Stomach (tissue), 9 donors: ENCODE data around the gene RNFT2. TPM values are rescaled to one million over a fixed set of nuclear protein-coding genes. Genes with fewer than 3 reads are reported as not detected.

Experiments
- DNase-seq, 2 donors: peaks; one replicate each; pipeline versions ENCODE4 v3.0.0 to v3.0.0-alpha.2; 2013 to 2019
- H3K27ac ChIP-seq, 5 donors: fragments of 200-600 bp in 4 of 5; sonication (generic) in 4 of 5; one replicate each; pipeline ENCODE4 v1.5.1; 2013 to 2019; ENCODE audit warnings: mild to moderate bottlenecking in 1 of 5, moderate library complexity in 1 of 5
- H3K27me3 ChIP-seq, 3 donors: fragments of 200-600 bp; sonication (generic); one replicate each; pipeline ENCODE4 v1.5.1; 2017 to 2019; ENCODE audit warnings: mixed run types in 1 of 3
- H3K36me3 ChIP-seq, 4 donors: fragments of 200-600 bp; sonication (generic); 1 replicate in 3 of 4; 2 replicates in 1 of 4; pipeline ENCODE4 v1.5.1; 2016 to 2019
- H3K4me1 ChIP-seq, 4 donors: fragments of 200-600 bp; sonication (generic); one replicate each; pipeline ENCODE4 v1.5.1; 2016 to 2019
- H3K4me3 ChIP-seq, 4 donors: fragments of 200-600 bp; sonication (generic) in 3 of 4; one replicate each; pipeline ENCODE4 v1.5.1; 2016 to 2019; ENCODE audit warnings: mild to moderate bottlenecking in 1 of 4
- H3K9me3 ChIP-seq, 4 donors: fragments of 200-600 bp; sonication (generic); one replicate each; pipeline ENCODE4 v1.5.1; 2016 to 2019
- EP300 ChIP-seq: sonication (generic); formaldehyde crosslinking; IDR thresholded peaks from one replicate; pipeline ENCODE4 v1.6.1; 2017; ENCODE audit warnings: antibody characterized with exemption
- POLR2A ChIP-seq, 4 donors: fragments of 450-650 bp; IDR thresholded peaks; one replicate each; pipeline ENCODE4 v1.6.1; 2016; ENCODE audit warnings: antibody characterized with exemption in 4 of 4, control low read depth in 2 of 4, mild to moderate bottlenecking in 1 of 4, moderate library complexity in 1 of 4
- POLR2AphosphoS5 ChIP-seq, 3 donors: sonication (generic); formaldehyde crosslinking; IDR thresholded peaks; one replicate each; pipeline ENCODE4 v1.6.1; 2016; ENCODE audit warnings: antibody characterized with exemption in 3 of 3
- WGBS, 5 donors: extraction: QIAGEN DNeasy Blood & Tissue Kit in 3 of 5; methylation state at CpG; one replicate each; pipeline versions ENCODE4 v1.1.5 to v1.1.7; 2013 to 2018; 5-methylcytosine and 5-hydroxymethylcytosine counted together
- intact Hi-C: fragments of 100-400 bp; cut with DNase I; formaldehyde crosslinking; loops from one replicate; pipeline ENCODE4 v1.15.1; 2023; ENCODE audit warnings: low total_unique reads
- polyA plus RNA-seq, 3 donors: library from polyadenylated mRNA; stranded (reverse); fragments of 200-250 nt; gene quantifications; one replicate each; pipeline ENCODE4 v1.2.3, GENCODE V29; 2013
- total RNA-seq, 5 donors: library from RNA; depleted of rRNA; stranded (reverse); fragments of >200 nt; gene quantifications; one replicate each; pipeline versions ENCODE4 v1.1.0 to v1.2.3, GENCODE V29; 2014 to 2016
- TF ChIP-seq, protein P1 (sequence below), 7 experiments: fragments of 450-650 bp in 4 of 7; fragments of 200-600 bp in 3 of 7; sonication (generic) in 3 of 7; IDR thresholded peaks; one replicate each; pipeline ENCODE4 v1.5.1; 2016 to 2019; ENCODE audit warnings: antibody characterized with exemption in 7 of 7, control low read depth in 2 of 7, mild to moderate bottlenecking in 1 of 7
- donor health status: healthy with polysubstance abuse.
- donor health status: Bipolar disorder and iron deficiency.
- donor health status: healthy.

RNFT2 gene
- total and polyA plus RNA-seq, 8 donors: 0.43 to 12.7 (median 1.6) TPM; not detected in 2

GRCh38 chr12:116798719-116799118 is 60.6 kb downstream of the RNFT2 start:
- WGBS, 5 donors: 96 to 100% (median 98%) methylated on average over 4 of the region's 4 CpGs
- intact Hi-C loops: no loop called here

GRCh38 chr12:116799955-116800354 is 61.8 kb downstream of the RNFT2 start:
- no peak for DNase-seq
- no peak overlapping the region for H3K4me3 ChIP-seq
- H3K36me3 ChIP-seq: no peaks in the 10 kb centered on the region
- 76 to 82% (median 80%) methylated on average over 6 of the region's 6 CpGs for WGBS, 5 donors
- intact Hi-C loops: no loop called here
- peaks cover 0 to 18% (median 17%) of the 10 kb centered on the region in 4 donors for H3K9me3 ChIP-seq
- TF ChIP-seq, protein P1, sequence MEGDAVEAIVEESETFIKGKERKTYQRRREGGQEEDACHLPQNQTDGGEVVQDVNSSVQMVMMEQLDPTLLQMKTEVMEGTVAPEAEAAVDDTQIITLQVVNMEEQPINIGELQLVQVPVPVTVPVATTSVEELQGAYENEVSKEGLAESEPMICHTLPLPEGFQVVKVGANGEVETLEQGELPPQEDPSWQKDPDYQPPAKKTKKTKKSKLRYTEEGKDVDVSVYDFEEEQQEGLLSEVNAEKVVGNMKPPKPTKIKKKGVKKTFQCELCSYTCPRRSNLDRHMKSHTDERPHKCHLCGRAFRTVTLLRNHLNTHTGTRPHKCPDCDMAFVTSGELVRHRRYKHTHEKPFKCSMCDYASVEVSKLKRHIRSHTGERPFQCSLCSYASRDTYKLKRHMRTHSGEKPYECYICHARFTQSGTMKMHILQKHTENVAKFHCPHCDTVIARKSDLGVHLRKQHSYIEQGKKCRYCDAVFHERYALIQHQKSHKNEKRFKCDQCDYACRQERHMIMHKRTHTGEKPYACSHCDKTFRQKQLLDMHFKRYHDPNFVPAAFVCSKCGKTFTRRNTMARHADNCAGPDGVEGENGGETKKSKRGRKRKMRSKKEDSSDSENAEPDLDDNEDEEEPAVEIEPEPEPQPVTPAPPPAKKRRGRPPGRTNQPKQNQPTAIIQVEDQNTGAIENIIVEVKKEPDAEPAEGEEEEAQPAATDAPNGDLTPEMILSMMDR (IDR thresholded peaks at IDR 0.05): no peak
- TF ChIP-seq EP300: no peak
- no peak for TF ChIP-seq POLR2A (IDR thresholded peaks at IDR 0.05)
- no peak for TF ChIP-seq POLR2AphosphoS5 (IDR thresholded peaks at IDR 0.05)
- no peak overlapping the region for H3K27ac ChIP-seq
- H3K27me3 ChIP-seq: no peaks in the 10 kb centered on the region
- H3K4me1 ChIP-seq: no peaks in the 10 kb centered on the region

More at GRCh38 chr12:116798719-116799118, 60.6 kb downstream of the RNFT2 start:
- Histone ChIP-seq H3K27ac (no peak overlapping the region), H3K4me3 (no peak overlapping the region), H3K27me3 (no peaks in the 10 kb centered on the region), H3K4me1 (no peaks in the 10 kb centered on the region), H3K36me3 (no peaks in the 10 kb centered on the region), H3K9me3 (peaks cover 0 to 18% (median 17%) of the 10 kb centered on the region in 4 donors)
- TF ChIP-seq, protein P1 (IDR thresholded peaks at IDR 0.05): no peak
- TF ChIP-seq POLR2AphosphoS5 (IDR thresholded peaks at IDR 0.05): no peak
- DNase-seq: no peak

GRCh38 chr12:116800918-116801317 is 62.8 kb downstream of the RNFT2 start:
- TF ChIP-seq POLR2AphosphoS5 (IDR thresholded peaks at IDR 0.05): no peak
- no peak for TF ChIP-seq EP300
- TF ChIP-seq, protein P1 (IDR thresholded peaks at IDR 0.05): no peak
- Histone ChIP-seq H3K4me1 (no peaks in the 10 kb centered on the region), H3K27me3 (no peaks in the 10 kb centered on the region), H3K36me3 (no peaks in the 10 kb centered on the region), H3K27ac (no peak overlapping the region), H3K9me3 (peaks cover 0 to 18% (median 17%) of the 10 kb centered on the region in 4 donors), H3K4me3 (no peak overlapping the region)
- intact Hi-C loops: no loop called here
- WGBS, 5 donors: 89 to 96% (median 92%) methylated on average over 2 of the region's 2 CpGs
- DNase-seq: no peak

DNA sequence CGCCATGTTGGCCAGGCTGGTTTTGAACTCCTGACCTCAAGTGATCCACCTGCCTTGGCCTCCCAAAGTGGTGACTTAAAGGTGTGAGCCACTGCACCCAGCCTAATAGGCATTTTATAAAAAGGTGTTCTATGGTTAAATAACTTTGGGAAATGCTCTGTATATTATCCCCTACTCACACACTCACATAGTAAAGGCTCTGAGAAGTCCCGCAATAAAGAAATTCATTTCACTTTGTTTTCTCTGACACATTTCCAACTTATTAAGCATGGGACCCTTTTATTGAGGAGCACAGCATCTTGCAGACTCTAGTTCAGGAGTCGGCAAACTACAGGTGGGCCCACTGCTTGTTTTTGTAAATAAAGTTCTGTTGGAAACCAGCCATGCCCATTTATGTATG is 63.9 kb downstream of the RNFT2 start:
- Histone ChIP-seq H3K4me1 (no peaks in the 10 kb centered on the region), H3K27ac (no peak overlapping the region), H3K27me3 (no peaks in the 10 kb centered on the region), H3K9me3 (peaks cover 0 to 18% (median 17%) of the 10 kb centered on the region in 4 donors), H3K4me3 (no peak overlapping the region), H3K36me3 (no peaks in the 10 kb centered on the region)
- intact Hi-C loops: no loop called here
- TF ChIP-seq, protein P1 (IDR thresholded peaks at IDR 0.05): no peak
- TF ChIP-seq POLR2AphosphoS5 (IDR thresholded peaks at IDR 0.05) (no peak), POLR2A (IDR thresholded peaks at IDR 0.05) (no peak), EP300 (no peak)
- WGBS, 5 donors: 93 to 99% (median 97%) methylated on average over 3 of the region's 3 CpGs
- no peak for DNase-seq
